Aorta (tissue), 5 donors: ENCODE results near the gene LPO. TPM values are rescaled to one million over a fixed set of nuclear protein-coding genes. Genes with fewer than 3 reads are reported as not detected.

Experiments used
- ATAC-seq: fragments of 200-7000 bp; cut with Tn5 transposase; one replicate; pipeline ENCODE4 v1.9.1; 2022; ENCODE audit warnings: moderate library complexity; ENCODE audit not compliant: low FRiP score
- DNase-seq, 2 donors: peaks; one replicate each; pipeline ENCODE4 v3.0.0-alpha.2; 2020
- H3K27ac ChIP-seq, 2 donors: one replicate each; pipeline ENCODE4 v1.5.1; 2013; ENCODE audit warnings: low read length in 2 of 2, mild to moderate bottlenecking in 2 of 2, moderate library complexity in 2 of 2, control low read depth in 1 of 2, inconsistent platforms in 1 of 2, low read depth in 1 of 2
- H3K27me3 ChIP-seq, 2 donors: one replicate each; pipeline ENCODE4 v1.6.1; 2013; ENCODE audit warnings: control low read depth in 1 of 2, low read length in 1 of 2, mild to moderate bottlenecking in 1 of 2, moderate library complexity in 1 of 2; ENCODE audit not compliant: insufficient read depth in 2 of 2, control insufficient read depth in 1 of 2
- H3K36me3 ChIP-seq, 2 donors: one replicate each; pipeline ENCODE4 v1.6.1; 2013; ENCODE audit warnings: control low read depth in 1 of 2, low read length in 1 of 2, mild to moderate bottlenecking in 1 of 2; ENCODE audit not compliant: insufficient read depth in 2 of 2, control insufficient read depth in 1 of 2
- H3K4me1 ChIP-seq, 2 donors: one replicate each; pipeline ENCODE4 v1.6.1; 2013; ENCODE audit warnings: low read length in 2 of 2, control low read depth in 1 of 2, mild to moderate bottlenecking in 1 of 2, moderate library complexity in 1 of 2; ENCODE audit not compliant: insufficient read depth in 2 of 2, control insufficient read depth in 1 of 2
- H3K4me3 ChIP-seq, 2 donors: one replicate each; pipeline ENCODE4 v1.5.1; 2013; ENCODE audit warnings: low read length in 2 of 2, control low read depth in 1 of 2, mild to moderate bottlenecking in 1 of 2
- H3K9me3 ChIP-seq: one replicate; pipeline ENCODE4 v1.6.1; 2013; ENCODE audit warnings: mild to moderate bottlenecking, low read length; ENCODE audit not compliant: control insufficient read depth
- WGBS, 2 donors: extraction: QIAGEN DNeasy Blood & Tissue Kit; methylation state at CpG; one replicate each; pipeline ENCODE4 v1.1.7; 2013; 5-methylcytosine and 5-hydroxymethylcytosine counted together
- intact Hi-C, 2 donors: fragments of 100-400 bp; cut with DNase I; formaldehyde crosslinking; loops; one replicate each; pipeline versions ENCODE4 v1.14.2 to v1.15.0; 2022
- polyA plus RNA-seq, 2 donors: library from polyadenylated mRNA; stranded (reverse); fragments of 200-250 nt; gene quantifications; one replicate each; pipeline ENCODE4 v1.2.3, GENCODE V29; 2013
- total RNA-seq, 2 donors: library from RNA; stranded (reverse); fragmentation: NEBNext Ultra II Directional; extraction: Animal tissue kit (Norgen Biotek cat#: 25700); gene quantifications; one replicate each; pipeline ENCODE4 v1.2.1, GENCODE V29; 2021
- donor health status: healthy with polysubstance abuse.
- donor health status: Bipolar disorder and iron deficiency.
- donor health status: DM: no; HTN: no; CAD: no.
- donor health status: DM: no; HTN: no; CAD: no.
- donor health status: DM: yes; HTN: yes; CAD: no.

LPO gene
- total and polyA plus RNA-seq, 4 donors: not detected

GRCh38 chr17:58263773-58264172 lies 25.4 kb downstream of the LPO start:
- DNase-seq: no peak
- no peaks in the 10 kb centered on the region for H3K4me1 ChIP-seq
- intact Hi-C loops: no loop called here
- no peaks in the 10 kb centered on the region for H3K9me3 ChIP-seq
- no peaks in the 10 kb centered on the region for H3K27me3 ChIP-seq
- H3K36me3 ChIP-seq: no peaks in the 10 kb centered on the region
- WGBS, 2 donors: 73 to 83% methylated on average over 1 of the region's 1 CpG
- no peak overlapping the region for H3K27ac ChIP-seq
- no peak for ATAC-seq
- no peak overlapping the region for H3K4me3 ChIP-seq

DNA sequence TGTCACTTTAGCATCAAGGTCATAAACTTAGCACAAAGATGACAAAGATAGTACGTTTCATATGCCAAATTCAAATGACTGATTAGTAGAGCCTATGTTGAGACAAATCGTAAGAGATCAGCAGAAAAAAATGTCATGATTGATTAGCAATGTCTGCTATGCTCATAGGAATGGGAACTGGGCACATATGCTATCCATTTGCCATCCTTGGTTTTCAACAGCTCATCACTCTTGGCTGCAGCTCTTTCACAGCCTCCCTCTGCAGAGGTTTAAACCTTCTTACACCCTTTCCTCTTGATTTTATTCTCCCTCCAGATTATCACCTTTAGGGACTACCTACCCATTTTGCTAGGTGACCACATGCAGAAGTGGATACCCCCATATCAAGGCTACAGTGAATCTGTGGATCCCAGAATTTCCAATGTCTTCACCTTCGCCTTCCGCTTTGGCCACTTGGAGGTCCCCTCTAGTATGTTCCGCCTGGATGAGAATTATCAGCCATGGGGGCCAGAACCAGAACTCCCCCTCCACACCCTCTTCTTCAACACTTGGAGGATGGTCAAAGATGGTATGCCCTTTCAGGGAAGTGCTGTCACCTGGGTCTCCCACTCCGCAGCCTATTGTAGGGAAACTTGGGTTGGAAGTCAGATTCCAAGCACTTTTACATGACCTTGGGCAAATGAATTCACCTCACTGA lies 26.2 kb downstream of the LPO start:
- ATAC-seq: no peak
- Histone ChIP-seq H3K4me3 (no peak overlapping the region), H3K27me3 (no peaks in the 10 kb centered on the region), H3K9me3 (no peaks in the 10 kb centered on the region), H3K36me3 (no peaks in the 10 kb centered on the region), H3K4me1 (no peaks in the 10 kb centered on the region), H3K27ac (no peak overlapping the region)
- intact Hi-C loops: no loop called here
- WGBS, 2 donors: 74% methylated on average over 6 of the region's 6 CpGs
- DNase-seq: no peak

- no peaks in the 10 kb centered on the region for H3K27me3 ChIP-seq
- WGBS, 2 donors: 76 to 86% methylated on average over 4 of the region's 4 CpGs
- ATAC-seq: no peak
These were observed 26.9 kb downstream of the LPO start for GRCh38 chr17:58265271-58265670.

GRCh38 chr17:58265902-58266875 lies 27.8 kb downstream of the LPO start:
- no peaks in the 10 kb centered on the region for H3K4me1 ChIP-seq
- no peaks in the 10 kb centered on the region for H3K36me3 ChIP-seq
- 92 to 95% methylated on average over 7 of the region's 7 CpGs for WGBS, 2 donors
- no peak for ATAC-seq
- H3K4me3 ChIP-seq: no peak overlapping the region
- H3K27me3 ChIP-seq: no peaks in the 10 kb centered on the region
- DNase-seq: no peak
- no peak overlapping the region for H3K27ac ChIP-seq
- intact Hi-C loops: no loop called here
- H3K9me3 ChIP-seq: no peaks in the 10 kb centered on the region

More at GRCh38 chr17:58265271-58265670, 26.9 kb downstream of the LPO start:
- intact Hi-C loops: no loop called here
- Histone ChIP-seq H3K4me3 (no peak overlapping the region), H3K27ac (no peak overlapping the region), H3K9me3 (no peaks in the 10 kb centered on the region), H3K36me3 (no peaks in the 10 kb centered on the region), H3K4me1 (no peaks in the 10 kb centered on the region)
- no peak for DNase-seq

DNA sequence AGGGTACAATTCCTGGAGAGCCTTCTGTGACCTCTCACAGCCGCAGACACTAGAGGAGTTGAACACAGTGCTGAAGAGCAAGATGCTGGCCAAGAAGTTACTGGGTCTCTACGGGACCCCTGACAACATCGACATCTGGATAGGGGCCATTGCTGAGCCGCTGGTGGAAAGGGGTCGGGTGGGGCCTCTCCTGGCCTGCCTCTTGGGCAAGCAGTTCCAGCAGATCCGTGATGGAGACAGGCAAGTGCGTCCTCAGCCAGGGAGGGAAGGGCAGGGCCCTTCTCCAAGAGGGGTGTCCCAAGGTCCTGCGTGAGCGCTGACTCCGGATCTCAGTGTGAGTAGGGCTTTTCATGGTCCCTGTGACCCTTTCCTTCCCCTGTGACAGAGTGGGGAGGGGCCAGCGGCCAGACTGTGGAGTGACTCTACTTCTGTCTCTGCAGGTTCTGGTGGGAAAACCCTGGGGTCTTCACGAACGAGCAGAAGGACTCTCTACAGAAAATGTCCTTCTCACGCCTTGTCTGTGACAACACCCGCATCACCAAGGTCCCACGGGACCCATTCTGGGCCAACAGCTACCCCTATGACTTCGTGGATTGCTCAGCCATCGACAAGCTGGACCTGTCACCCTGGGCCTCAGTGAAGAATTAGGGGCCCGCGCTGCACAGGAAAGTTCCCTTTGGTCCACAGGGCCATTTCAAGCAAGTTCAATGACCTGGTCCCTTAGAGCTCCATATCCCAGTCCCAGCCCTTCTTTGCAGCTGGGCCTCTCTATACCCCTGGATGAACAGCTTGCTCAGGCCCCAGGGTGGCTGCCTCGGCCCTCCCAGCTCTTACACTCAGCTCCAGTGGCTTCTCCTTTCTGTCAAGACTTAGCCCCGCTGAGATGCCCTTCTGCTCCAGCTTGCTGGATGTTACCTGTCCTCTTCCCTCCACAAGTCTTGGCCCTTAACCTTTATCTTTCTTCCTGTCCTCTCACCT lies 29.3 kb downstream of the LPO start:
- 79% methylated on average over 22 of the region's 22 CpGs for WGBS, 2 donors
- DNase-seq: no peak

DNA sequence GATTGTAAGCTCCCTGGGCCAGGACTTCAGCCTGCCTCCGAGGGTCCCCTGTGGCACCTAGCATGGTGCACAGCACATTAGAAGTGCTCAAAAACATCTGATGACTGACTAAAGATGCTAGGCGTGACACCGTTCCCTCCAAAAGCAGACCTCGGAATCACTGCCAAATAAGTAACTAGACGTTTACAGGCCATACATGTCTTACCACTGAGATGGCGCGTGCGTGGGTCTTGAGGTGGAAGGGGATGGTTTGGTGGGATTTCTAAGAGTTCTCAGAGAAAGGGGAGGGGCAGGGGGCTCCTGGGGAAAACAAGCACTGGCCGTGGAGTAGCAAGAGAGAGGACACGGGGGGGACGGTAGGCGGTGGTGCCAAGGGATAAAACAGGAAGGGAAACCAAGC lies 29.9 kb downstream of the LPO start:
- 84% methylated on average over 12 of the region's 12 CpGs for WGBS, 2 donors
- no peak for ATAC-seq
- Histone ChIP-seq H3K9me3 (no peaks in the 10 kb centered on the region), H3K27me3 (no peaks in the 10 kb centered on the region), H3K4me3 (no peak overlapping the region), H3K36me3 (no peaks in the 10 kb centered on the region), H3K4me1 (no peaks in the 10 kb centered on the region), H3K27ac (no peak overlapping the region)
- no peak for DNase-seq
- intact Hi-C loops: no loop called here

More for the DNA sequence above, 29.3 kb downstream of the LPO start:
- Histone ChIP-seq H3K4me1 (no peaks in the 10 kb centered on the region), H3K4me3 (no peak overlapping the region), H3K27ac (no peak overlapping the region), H3K27me3 (no peaks in the 10 kb centered on the region), H3K9me3 (no peaks in the 10 kb centered on the region), H3K36me3 (no peaks in the 10 kb centered on the region)
- intact Hi-C loops: no loop called here
- no peak for ATAC-seq

- no peaks in the 10 kb centered on the region for H3K27me3 ChIP-seq
- no peaks in the 10 kb centered on the region for H3K36me3 ChIP-seq
- ATAC-seq: no peak
- 67 to 73% methylated on average over 6 of the region's 6 CpGs for WGBS, 2 donors
- no peak overlapping the region for H3K27ac ChIP-seq
- H3K9me3 ChIP-seq: no peaks in the 10 kb centered on the region
- no peak for DNase-seq
- no peak overlapping the region for H3K4me3 ChIP-seq
- intact Hi-C loops: no loop called here
- H3K4me1 ChIP-seq: no peaks in the 10 kb centered on the region
These were observed 30.6 kb downstream of the LPO start for GRCh38 chr17:58268774-58269556.
